GM18499 (cell line): ENCODE data around the gene AATK.
"Not testable (repeated sequence)": the region's sequence is repeated elsewhere in the genome, so short reads cannot be mapped to it uniquely, and the experiment has no call there.

ENCODE experiments used
- ATAC-seq: cut with Tn5 transposase; IDR thresholded peaks from one replicate; pipeline ENCODE4 v1.9.1; 2021; ENCODE audit warnings: moderate number of reproducible peaks; ENCODE audit not compliant: insufficient read depth, unreplicated experiment

AATK gene

GRCh38 chr17:81081222-81082176 lies 84.5 kb downstream of the AATK start:
- no peak for ATAC-seq

- no peak for ATAC-seq
These were observed 86.0 kb downstream of the AATK start for GRCh38 chr17:81080019-81080418.

- not testable (repeated sequence) for ATAC-seq
These were observed 87.8 kb downstream of the AATK start for GRCh38 chr17:81078026-81078913.

- ATAC-seq, result no peak
These were observed 89.8 kb downstream of the AATK start for GRCh38 chr17:81076141-81076679.

- ATAC-seq, result no peak
These were observed 90.7 kb downstream of the AATK start for GRCh38 chr17:81075307-81075706.

- no peak for ATAC-seq
These were observed 91.1 kb downstream of the AATK start for GRCh38 chr17:81074875-81075274.

GRCh38 chr17:81073967-81074839 lies 91.8 kb downstream of the AATK start:
- no peak for ATAC-seq

- no peak for ATAC-seq
These were observed 94.0 kb downstream of the AATK start for GRCh38 chr17:81071761-81072741.

GRCh38 chr17:81070541-81071246 lies 95.3 kb downstream of the AATK start:
- no peak for ATAC-seq

- ATAC-seq, result no peak
These were observed 96.8 kb downstream of the AATK start for GRCh38 chr17:81069135-81069645.

- no peak for ATAC-seq
These were observed 97.4 kb downstream of the AATK start for GRCh38 chr17:81068411-81069134.

GRCh38 chr17:81067391-81067811 lies 98.6 kb downstream of the AATK start:
- no peak for ATAC-seq
